SK-N-SH (cell line): ENCODE measurements around the gene SND1. TPM values are rescaled to one million over a fixed set of nuclear protein-coding genes. Genes with fewer than 3 reads are reported as not detected.

ENCODE experiments used
- EZH2phosphoT487 ChIP-seq: fragments of 200-600 bp; sonication (generic); IDR thresholded peaks from 2 replicates; pipeline ENCODE4 v1.6.1; 2017; ENCODE audit warnings: low read depth, mixed run types, mild to moderate bottlenecking, antibody characterized with exemption, moderate library complexity, borderline replicate concordance
- FOSL2 ChIP-seq: IDR thresholded peaks from 2 replicates; pipeline ENCODE4 v1.4.0; 2012; ENCODE audit warnings: low read depth, mild to moderate bottlenecking, moderate library complexity, borderline replicate concordance
- FOXJ3 ChIP-seq: sonication (generic); formaldehyde crosslinking; IDR thresholded peaks from 2 replicates; pipeline ENCODE4 v1.5.1; 2020; ENCODE audit warnings: mild to moderate bottlenecking, missing genetic modification reagents
- FOXM1 ChIP-seq: IDR thresholded peaks from 2 replicates; pipeline ENCODE4 v1.4.0; 2012; ENCODE audit warnings: low read depth, mild to moderate bottlenecking
- GABPA ChIP-seq: IDR thresholded peaks from 2 replicates; pipeline ENCODE4 v1.4.0; 2012; ENCODE audit warnings: low read depth, mild to moderate bottlenecking
- IRF3 ChIP-seq: fragments of 150-350 bp; IDR thresholded peaks from 2 replicates; pipeline ENCODE4 v1.6.1; 2016; ENCODE audit warnings: mild to moderate bottlenecking, low read depth, low read length
- JUND ChIP-seq: IDR thresholded peaks from 2 replicates; pipeline ENCODE4 v1.4.0; 2012
- MXI1 ChIP-seq: IDR thresholded peaks from 2 replicates; pipeline ENCODE4 v1.6.1; 2012; ENCODE audit warnings: mild to moderate bottlenecking, low read depth, low read length, improper control_type of control experiment
- NFIC ChIP-seq: IDR thresholded peaks from 2 replicates; pipeline ENCODE4 v1.4.0; 2012; ENCODE audit warnings: borderline replicate concordance
- RAD21 ChIP-seq: IDR thresholded peaks from 2 replicates; pipeline ENCODE4 v1.6.1; 2012; ENCODE audit warnings: mild to moderate bottlenecking, low read length
- REST ChIP-seq: IDR thresholded peaks from 2 replicates; pipeline ENCODE4 v1.6.1; 2012; ENCODE audit warnings: mild to moderate bottlenecking, low read depth, low read length, moderate library complexity
- RFX5 ChIP-seq: IDR thresholded peaks from 2 replicates; pipeline ENCODE4 v1.6.1; 2012; ENCODE audit warnings: mild to moderate bottlenecking, improper control_type of control experiment, low read length
- RXRA ChIP-seq: IDR thresholded peaks from 2 replicates; pipeline ENCODE4 v1.4.0; 2012; ENCODE audit warnings: low read depth, mild to moderate bottlenecking, borderline replicate concordance
- SIN3A ChIP-seq: IDR thresholded peaks from 2 replicates; pipeline ENCODE4 v1.6.1; 2012; ENCODE audit warnings: low read depth, mild to moderate bottlenecking, low read length, moderate library complexity, borderline replicate concordance
- TAF1 ChIP-seq: IDR thresholded peaks from 2 replicates; pipeline ENCODE4 v1.6.1; 2012; ENCODE audit warnings: low read depth, mild to moderate bottlenecking, low read length, moderate library complexity, borderline replicate concordance
- TCF12 ChIP-seq: IDR thresholded peaks from 2 replicates; pipeline ENCODE4 v1.4.0; 2012
- USF1 ChIP-seq: IDR thresholded peaks from 2 replicates; pipeline ENCODE4 v1.4.0; 2012; ENCODE audit warnings: low read depth, borderline replicate concordance
- USF2 ChIP-seq: fragments of 150-350 bp; IDR thresholded peaks from 2 replicates; pipeline ENCODE4 v1.6.1; 2017; ENCODE audit warnings: antibody characterized with exemption, low read length, low read depth, borderline replicate concordance
- YY1 ChIP-seq: IDR thresholded peaks from 2 replicates; pipeline ENCODE4 v1.4.0; 2012; ENCODE audit warnings: low read depth, mild to moderate bottlenecking
- polyA plus RNA-seq, 3 experiments: library from polyadenylated mRNA; depleted of rRNA; stranded (reverse); fragments of >200 nt; gene quantifications; 2 replicates each; pipeline ENCODE4 v1.2.3, GENCODE V29; 2012

Gene SND1
- polyA plus RNA-seq, 1 of the 3 experiments (the other 2 are of a cell fraction), result 165 TPM

- TF ChIP-seq REST (no peak), EZH2phosphoT487 (no peak), TCF12 (no peak), IRF3 (no peak), RXRA (no peak), FOXM1 (no peak), RFX5 (no peak), RAD21 (no peak), FOXJ3 (no peak), USF2 (no peak), USF1 (no peak), GABPA (no peak), JUND (0 out of 2 replicates have a peak, but pooled peaks have one; percentile 10), YY1 (no peak), MXI1 (no peak), FOSL2 (peak; percentile 48; the same call in 1 of the 2 replicates), SIN3A (no peak), TAF1 (no peak), NFIC (no peak)
Measured at GRCh38 chr7:127897704-127898454, 245.9 kb downstream of the SND1 start (continued).
